ENCODE data around the gene PHEX.

The PHEX gene

GRCh38 chrX:22040184-22040583 is 8.1 kb downstream of the PHEX start:
- Histone ChIP-seq H3K9ac (ENCODE audit: low read depth, low read length) (no peak overlapping the region), H3K4me3 (ENCODE audit: low read length) (no peak overlapping the region), H3K9me3 (ENCODE audit: insufficient read depth, low read depth, low read length) (no peaks in the 10 kb centered on the region), H3K4me1 (ENCODE audit: insufficient read depth, low read length) (0 out of 2 replicates have a peak, but pooled peaks cover 7% of the 10 kb centered on the region), H3K27me3 (ENCODE audit: insufficient read depth, low read length) (no peaks in the 10 kb centered on the region), H3K36me3 (ENCODE audit: insufficient read depth, low read length) (no peaks in the 10 kb centered on the region), H3K27ac (ENCODE audit: low read depth, low read length) (no peak overlapping the region)
- 96% methylated on average over 2 of the region's 2 CpGs for WGBS

- no peaks in the 10 kb centered on the region for H3K27me3 ChIP-seq (ENCODE audit: insufficient read depth, low read length)
- H3K4me1 ChIP-seq (ENCODE audit: insufficient read depth, low read length): 0 out of 2 replicates have a peak, but pooled peaks cover 7% of the 10 kb centered on the region
- H3K4me3 ChIP-seq (ENCODE audit: low read length): no peak overlapping the region
- H3K9me3 ChIP-seq (ENCODE audit: insufficient read depth, low read depth, low read length): no peaks in the 10 kb centered on the region
- 93% methylated on average over 11 of the region's 11 CpGs for WGBS
- no peak overlapping the region for H3K9ac ChIP-seq (ENCODE audit: low read depth, low read length)
- no peak overlapping the region for H3K27ac ChIP-seq (ENCODE audit: low read depth, low read length)
- no peaks in the 10 kb centered on the region for H3K36me3 ChIP-seq (ENCODE audit: insufficient read depth, low read length)
Measured at GRCh38 chrX:22041907-22042530, 9.9 kb downstream of the PHEX start.

- no peaks in the 10 kb centered on the region for H3K36me3 ChIP-seq (ENCODE audit: insufficient read depth, low read length)
- 13% methylated on average over 4 of the region's 4 CpGs for WGBS
- H3K9ac ChIP-seq (ENCODE audit: low read depth, low read length): no peak overlapping the region
- H3K4me1 ChIP-seq (ENCODE audit: insufficient read depth, low read length): 0 out of 2 replicates have a peak, but pooled peaks cover 7% of the 10 kb centered on the region
- no peaks in the 10 kb centered on the region for H3K9me3 ChIP-seq (ENCODE audit: insufficient read depth, low read depth, low read length)
- H3K4me3 ChIP-seq (ENCODE audit: low read length): no peak overlapping the region
- no peaks in the 10 kb centered on the region for H3K27me3 ChIP-seq (ENCODE audit: insufficient read depth, low read length)
- no peak overlapping the region for H3K27ac ChIP-seq (ENCODE audit: low read depth, low read length)
Measured at GRCh38 chrX:22043872-22044271, 11.7 kb downstream of the PHEX start.

- Histone ChIP-seq H3K4me3 (ENCODE audit: low read length) (no peak overlapping the region), H3K9ac (ENCODE audit: low read depth, low read length) (no peak overlapping the region), H3K36me3 (ENCODE audit: insufficient read depth, low read length) (no peaks in the 10 kb centered on the region), H3K27ac (ENCODE audit: low read depth, low read length) (no peak overlapping the region), H3K4me1 (ENCODE audit: insufficient read depth, low read length) (0 out of 2 replicates have a peak, but pooled peaks cover 7% of the 10 kb centered on the region), H3K27me3 (ENCODE audit: insufficient read depth, low read length) (no peaks in the 10 kb centered on the region), H3K9me3 (ENCODE audit: insufficient read depth, low read depth, low read length) (no peaks in the 10 kb centered on the region)
- 100% methylated on average over 1 of the region's 2 CpGs for WGBS
Measured at GRCh38 chrX:22047468-22047867, 15.3 kb downstream of the PHEX start.

- H3K9me3 ChIP-seq (ENCODE audit: insufficient read depth, low read depth, low read length): no peaks in the 10 kb centered on the region
- H3K4me3 ChIP-seq (ENCODE audit: low read length): no peak overlapping the region
- WGBS: 100% methylated on average over 2 of the region's 3 CpGs
- no peaks in the 10 kb centered on the region for H3K4me1 ChIP-seq (ENCODE audit: insufficient read depth, low read length)
- H3K27me3 ChIP-seq (ENCODE audit: insufficient read depth, low read length): no peaks in the 10 kb centered on the region
- no peak overlapping the region for H3K9ac ChIP-seq (ENCODE audit: low read depth, low read length)
- no peak overlapping the region for H3K27ac ChIP-seq (ENCODE audit: low read depth, low read length)
- no peaks in the 10 kb centered on the region for H3K36me3 ChIP-seq (ENCODE audit: insufficient read depth, low read length)
Measured at GRCh38 chrX:22053481-22053880, 21.4 kb downstream of the PHEX start.

- H3K9me3 ChIP-seq (ENCODE audit: insufficient read depth, low read depth, low read length): no peaks in the 10 kb centered on the region
- H3K4me1 ChIP-seq (ENCODE audit: insufficient read depth, low read length): no peaks in the 10 kb centered on the region
- no peaks in the 10 kb centered on the region for H3K27me3 ChIP-seq (ENCODE audit: insufficient read depth, low read length)
- WGBS: 97% methylated on average over 2 of the region's 2 CpGs
- H3K4me3 ChIP-seq (ENCODE audit: low read length): no peak overlapping the region
- no peak overlapping the region for H3K27ac ChIP-seq (ENCODE audit: low read depth, low read length)
- H3K9ac ChIP-seq (ENCODE audit: low read depth, low read length): no peak overlapping the region
- no peaks in the 10 kb centered on the region for H3K36me3 ChIP-seq (ENCODE audit: insufficient read depth, low read length)
Measured at GRCh38 chrX:22056235-22056634, 24.1 kb downstream of the PHEX start.

- Histone ChIP-seq H3K9ac (ENCODE audit: low read depth, low read length) (no peak overlapping the region), H3K36me3 (ENCODE audit: insufficient read depth, low read length) (no peaks in the 10 kb centered on the region), H3K4me1 (ENCODE audit: insufficient read depth, low read length) (no peaks in the 10 kb centered on the region), H3K4me3 (ENCODE audit: low read length) (no peak overlapping the region), H3K27ac (ENCODE audit: low read depth, low read length) (no peak overlapping the region), H3K27me3 (ENCODE audit: insufficient read depth, low read length) (no peaks in the 10 kb centered on the region), H3K9me3 (ENCODE audit: insufficient read depth, low read depth, low read length) (no peaks in the 10 kb centered on the region)
- WGBS: 100% methylated on average over 2 of the region's 3 CpGs
Measured at GRCh38 chrX:22057667-22058066, 25.5 kb downstream of the PHEX start.

- no peak overlapping the region for H3K9ac ChIP-seq (ENCODE audit: low read depth, low read length)
- no peaks in the 10 kb centered on the region for H3K4me1 ChIP-seq (ENCODE audit: insufficient read depth, low read length)
- H3K27me3 ChIP-seq (ENCODE audit: insufficient read depth, low read length): no peaks in the 10 kb centered on the region
- no peak overlapping the region for H3K27ac ChIP-seq (ENCODE audit: low read depth, low read length)
- H3K36me3 ChIP-seq (ENCODE audit: insufficient read depth, low read length): no peaks in the 10 kb centered on the region
- WGBS: 92% methylated on average over 1 of the region's 1 CpG
- H3K9me3 ChIP-seq (ENCODE audit: insufficient read depth, low read depth, low read length): no peaks in the 10 kb centered on the region
- no peak overlapping the region for H3K4me3 ChIP-seq (ENCODE audit: low read length)
Measured at GRCh38 chrX:22059775-22060174, 27.6 kb downstream of the PHEX start.

- 81% methylated on average over 5 of the region's 6 CpGs for WGBS
- H3K9me3 ChIP-seq (ENCODE audit: insufficient read depth, low read depth, low read length): no peaks in the 10 kb centered on the region
- H3K4me1 ChIP-seq (ENCODE audit: insufficient read depth, low read length): no peaks in the 10 kb centered on the region
- no peak overlapping the region for H3K4me3 ChIP-seq (ENCODE audit: low read length)
- H3K9ac ChIP-seq (ENCODE audit: low read depth, low read length): no peak overlapping the region
- no peaks in the 10 kb centered on the region for H3K27me3 ChIP-seq (ENCODE audit: insufficient read depth, low read length)
- no peaks in the 10 kb centered on the region for H3K36me3 ChIP-seq (ENCODE audit: insufficient read depth, low read length)
- H3K27ac ChIP-seq (ENCODE audit: low read depth, low read length): no peak overlapping the region
Measured at GRCh38 chrX:22060415-22061280, 28.5 kb downstream of the PHEX start.

GRCh38 chrX:22063284-22063683 is 31.2 kb downstream of the PHEX start:
- no peaks in the 10 kb centered on the region for H3K27me3 ChIP-seq (ENCODE audit: insufficient read depth, low read length)
- H3K4me3 ChIP-seq (ENCODE audit: low read length): no peak overlapping the region
- H3K27ac ChIP-seq (ENCODE audit: low read depth, low read length): no peak overlapping the region
- H3K36me3 ChIP-seq (ENCODE audit: insufficient read depth, low read length): no peaks in the 10 kb centered on the region
- 79% methylated on average over 7 of the region's 7 CpGs for WGBS
- H3K4me1 ChIP-seq (ENCODE audit: insufficient read depth, low read length): no peaks in the 10 kb centered on the region
- H3K9me3 ChIP-seq (ENCODE audit: insufficient read depth, low read depth, low read length): no peaks in the 10 kb centered on the region
- H3K9ac ChIP-seq (ENCODE audit: low read depth, low read length): no peak overlapping the region

GRCh38 chrX:22069586-22069985 is 37.5 kb downstream of the PHEX start:
- no peak overlapping the region for H3K27ac ChIP-seq (ENCODE audit: low read depth, low read length)
- H3K36me3 ChIP-seq (ENCODE audit: insufficient read depth, low read length): no peaks in the 10 kb centered on the region
- H3K4me3 ChIP-seq (ENCODE audit: low read length): no peak overlapping the region
- no peaks in the 10 kb centered on the region for H3K27me3 ChIP-seq (ENCODE audit: insufficient read depth, low read length)
- no peak overlapping the region for H3K9ac ChIP-seq (ENCODE audit: low read depth, low read length)
- H3K4me1 ChIP-seq (ENCODE audit: insufficient read depth, low read length): no peaks in the 10 kb centered on the region
- 94% methylated on average over 3 of the region's 4 CpGs for WGBS
- no peaks in the 10 kb centered on the region for H3K9me3 ChIP-seq (ENCODE audit: insufficient read depth, low read depth, low read length)

All from HUES64 (cell line).